Effector memory CD4-positive, alpha-beta T cell (primary cell): ENCODE data around the gene FAM20C.

Source experiments
- DNase-seq, 3 donors: peaks; one replicate each; pipeline ENCODE4 v3.0.0-alpha.2; 2020
- H3K27ac ChIP-seq: 2 replicates; pipeline ENCODE4 v1.7.0; 2013; ENCODE audit warnings: mild to moderate bottlenecking, low read length, moderate library complexity; ENCODE audit not compliant: insufficient read depth, poor library complexity, severe bottlenecking
- H3K27me3 ChIP-seq: replicated peaks from 2 replicates; pipeline ENCODE4 v1.7.0; 2013; ENCODE audit warnings: mild to moderate bottlenecking, low read length; ENCODE audit not compliant: insufficient read depth, control insufficient read depth, poor library complexity, severe bottlenecking
- H3K36me3 ChIP-seq: 2 replicates; pipeline ENCODE4 v1.7.0; 2013; ENCODE audit warnings: mild to moderate bottlenecking, low read length, moderate library complexity; ENCODE audit not compliant: control insufficient read depth, insufficient read depth
- H3K4me1 ChIP-seq: 2 replicates; pipeline ENCODE4 v1.7.0; 2013; ENCODE audit warnings: low read length, mild to moderate bottlenecking; ENCODE audit not compliant: control insufficient read depth, insufficient read depth, poor library complexity, severe bottlenecking
- H3K4me3 ChIP-seq: 2 replicates; pipeline ENCODE4 v1.7.0; 2013; ENCODE audit warnings: low read length, low read depth, mild to moderate bottlenecking; ENCODE audit not compliant: insufficient read depth, poor library complexity, severe bottlenecking
- H3K9me3 ChIP-seq: 2 replicates; pipeline ENCODE4 v1.7.0; 2013; ENCODE audit warnings: mild to moderate bottlenecking, low read length, moderate library complexity; ENCODE audit not compliant: control insufficient read depth

Gene FAM20C

GRCh38 chr7:304574-305409 lies 112.4 kb downstream of the FAM20C start:
- H3K27me3 ChIP-seq: no peaks in the 10 kb centered on the region

DNA sequence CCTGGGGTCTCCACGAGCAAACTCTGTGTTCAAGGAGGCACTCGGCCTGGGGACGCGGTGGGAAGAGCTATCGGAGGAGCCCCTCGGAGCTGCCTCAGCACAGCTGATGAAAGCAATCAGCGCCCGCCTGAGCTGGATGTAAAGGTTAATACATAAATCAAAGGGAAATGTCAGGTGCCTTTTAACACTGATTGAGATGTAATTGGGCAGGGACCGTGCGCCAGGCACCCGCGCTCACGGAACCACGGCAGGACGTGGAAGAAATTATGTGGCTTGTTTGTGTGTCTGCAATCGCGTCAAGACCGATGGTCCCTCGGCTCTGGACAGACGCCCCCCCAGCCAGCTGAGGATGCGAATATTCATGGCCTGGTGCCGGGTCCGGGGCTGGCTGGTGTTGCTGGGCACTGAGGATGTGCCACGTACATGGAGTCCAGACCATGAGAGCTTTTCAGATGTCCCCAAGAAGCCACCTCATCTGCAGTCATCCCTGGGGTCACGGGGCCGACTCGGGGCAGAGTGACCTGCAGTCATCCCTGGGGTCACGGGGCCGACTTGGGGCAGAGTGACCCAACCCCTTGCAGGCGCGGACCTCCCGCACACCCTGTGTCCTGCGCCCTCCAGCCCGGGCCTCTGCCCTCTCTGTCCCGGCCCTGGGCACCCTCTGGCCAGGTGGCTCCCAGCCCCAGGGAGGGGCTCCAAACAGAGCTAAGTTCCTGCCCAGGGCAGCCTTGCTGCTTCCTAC lies 113.2 kb downstream of the FAM20C start:
- Histone ChIP-seq H3K9me3 (no peaks in the 10 kb centered on the region), H3K27me3 (no peaks in the 10 kb centered on the region), H3K36me3 (no peaks in the 10 kb centered on the region), H3K4me1 (no peaks in the 10 kb centered on the region), H3K4me3 (no peak overlapping the region), H3K27ac (no peak overlapping the region)
- DNase-seq: no peak

More at GRCh38 chr7:304574-305409, 112.4 kb downstream of the FAM20C start:
- Histone ChIP-seq H3K4me1 (no peaks in the 10 kb centered on the region), H3K27ac (no peak overlapping the region), H3K36me3 (no peaks in the 10 kb centered on the region), H3K4me3 (no peak overlapping the region), H3K9me3 (no peaks in the 10 kb centered on the region)
- no peak for DNase-seq

DNA sequence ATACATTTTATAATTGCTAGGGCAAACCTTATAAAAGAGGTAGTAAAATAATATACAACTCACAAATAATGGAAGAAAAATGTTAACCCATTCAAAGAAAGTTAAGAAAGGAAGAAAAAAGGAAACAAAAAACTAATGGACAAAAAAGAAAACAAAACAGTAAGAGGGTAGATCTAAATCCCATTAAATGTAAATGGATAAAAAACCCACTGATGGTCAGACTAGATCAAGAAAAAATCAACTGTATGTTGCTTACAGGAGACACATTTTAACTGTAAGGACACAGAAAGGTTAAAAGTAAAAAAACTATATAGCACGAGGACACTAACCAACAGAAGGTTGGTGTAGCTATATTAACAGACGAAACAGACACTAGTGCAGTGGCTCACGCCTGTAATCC lies 115.6 kb downstream of the FAM20C start:
- DNase-seq: no peak
- H3K9me3 ChIP-seq: no peaks in the 10 kb centered on the region
- H3K27ac ChIP-seq: no peak overlapping the region
- no peak overlapping the region for H3K4me3 ChIP-seq
- no peaks in the 10 kb centered on the region for H3K36me3 ChIP-seq
- no peaks in the 10 kb centered on the region for H3K27me3 ChIP-seq
- H3K4me1 ChIP-seq: no peaks in the 10 kb centered on the region

- H3K27me3 ChIP-seq: no peaks in the 10 kb centered on the region
- no peak overlapping the region for H3K4me3 ChIP-seq
- H3K9me3 ChIP-seq: no peaks in the 10 kb centered on the region
- no peak for DNase-seq
- H3K36me3 ChIP-seq: no peaks in the 10 kb centered on the region
- H3K4me1 ChIP-seq: no peaks in the 10 kb centered on the region
- no peak overlapping the region for H3K27ac ChIP-seq
These were observed 117.3 kb downstream of the FAM20C start for GRCh38 chr7:309586-310228.
